M059J (cell line): ENCODE measurements around the gene ANO4. TPM values are rescaled to one million over a fixed set of nuclear protein-coding genes. Genes with fewer than 3 reads are reported as not detected.

Source experiments
- DNase-seq: peaks from one replicate; pipeline ENCODE4 v3.0.0-alpha.2; 2012; ENCODE audit warnings: low read depth
- total RNA-seq: library from RNA; depleted of rRNA; stranded (reverse); fragments of >200 nt; shearing (Covaris generic); gene quantifications from 2 replicates; pipeline ENCODE4 v1.2.3, GENCODE V29; 2014; rRNA removed

ANO4 gene
- total RNA-seq = 0.07 and 0.69 TPM in 2 replicates

- peak; percentile 39 for DNase-seq
These were observed at the start of gene ANO4 for GRCh38 chr12:100794441-100795173. Gene ANO4 (plus strand): TSS chr12:100794776. CDS start chr12:100901786, 107,010 bp downstream.

GRCh38 chr12:100745378-100746071, 49.1 kb upstream of the ANO4 start:
- no peak for DNase-seq

DNA sequence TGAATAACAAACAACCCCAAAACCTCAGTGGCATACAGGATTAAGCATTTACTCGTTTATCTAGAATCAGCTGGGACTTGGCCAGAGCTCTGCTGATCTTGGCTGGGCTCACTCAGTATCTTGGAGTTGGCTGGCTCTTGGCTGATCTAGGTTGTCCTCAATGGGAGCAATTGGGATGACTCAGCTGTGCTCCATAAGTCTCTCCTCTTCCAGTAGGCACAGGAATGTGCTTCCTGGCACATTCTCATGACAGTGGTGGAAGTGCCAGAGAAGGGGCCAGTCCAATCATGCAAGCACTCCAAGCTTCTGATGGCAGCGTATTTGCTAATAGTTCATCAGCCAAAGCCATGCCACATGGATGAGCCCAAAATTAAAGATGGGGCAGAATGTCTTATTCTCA, 41.7 kb upstream of the ANO4 start:
- no peak for DNase-seq

GRCh38 chr12:100753837-100754236, 40.7 kb upstream of the ANO4 start:
- no peak for DNase-seq

DNA sequence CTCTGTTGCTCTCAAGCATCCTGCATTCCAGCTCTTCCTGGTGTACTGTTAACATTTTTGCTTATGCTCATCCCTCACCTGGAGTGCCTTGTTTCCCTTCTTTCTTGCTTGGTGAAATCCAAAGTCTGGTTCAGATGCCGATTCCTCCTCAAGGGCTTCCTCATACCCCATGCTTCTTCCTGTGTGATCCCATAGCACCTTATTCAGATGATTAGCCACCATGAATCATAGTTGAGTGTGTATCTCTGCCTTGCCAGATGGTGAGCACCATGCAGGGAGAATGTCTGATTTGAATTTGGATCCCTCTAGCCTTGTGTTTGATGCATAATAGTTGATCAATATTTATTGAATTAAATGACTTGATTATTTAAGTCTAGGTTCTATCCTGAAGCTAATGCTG, 39.4 kb upstream of the ANO4 start:
- DNase-seq = no peak

- no peak for DNase-seq
These were observed 36.5 kb upstream of the ANO4 start for GRCh38 chr12:100758083-100758482.

DNA sequence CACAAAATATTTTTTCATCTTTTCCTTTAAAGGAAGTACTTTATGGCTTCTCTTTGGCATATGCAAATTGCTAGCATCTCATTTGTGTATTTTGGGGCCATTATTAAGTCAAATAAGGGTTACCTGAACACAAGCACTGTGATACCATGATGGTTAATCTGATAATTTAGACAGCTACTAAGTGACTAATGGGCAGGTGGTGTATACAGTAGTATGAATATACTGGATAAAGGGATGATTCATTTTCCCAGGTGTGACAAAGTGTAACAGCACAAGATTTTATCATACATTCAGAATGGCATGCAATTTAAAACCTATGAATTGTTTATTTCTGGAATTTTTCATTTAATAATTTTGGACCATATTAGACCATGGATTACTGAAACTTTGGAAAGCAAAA, 27.2 kb upstream of the ANO4 start:
- no peak for DNase-seq

- DNase-seq = no peak
These were observed 26.6 kb upstream of the ANO4 start for GRCh38 chr12:100767950-100768349.

DNA sequence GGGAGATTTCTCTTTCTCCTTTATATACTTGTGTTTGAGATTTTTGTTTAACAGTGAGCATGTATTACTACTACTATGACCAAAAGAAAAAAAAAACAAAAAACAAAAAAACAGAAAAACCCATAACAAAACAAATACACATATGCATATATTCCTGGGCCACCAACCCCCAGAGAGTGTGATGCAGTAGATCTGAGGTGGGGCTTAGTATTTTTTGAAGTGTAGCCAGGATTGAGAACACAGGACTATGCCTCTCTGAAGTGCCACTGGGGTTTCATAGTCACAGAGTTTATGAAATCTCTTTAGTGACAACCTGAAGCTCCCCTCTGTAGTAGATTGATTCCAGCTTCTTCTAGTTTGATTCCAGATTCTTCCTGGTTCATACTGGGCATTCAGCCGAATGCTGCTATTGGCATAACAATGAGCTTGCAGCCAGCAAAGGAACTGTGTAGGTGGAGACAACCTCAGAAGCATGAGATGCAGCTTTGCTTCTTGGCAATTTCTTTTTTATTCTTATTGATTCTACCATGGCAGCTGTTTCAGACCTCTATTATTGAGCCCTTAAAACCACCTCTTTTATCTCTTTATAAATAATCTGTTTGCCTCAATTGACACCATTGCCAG, 15.5 kb upstream of the ANO4 start:
- DNase-seq = no peak

DNA sequence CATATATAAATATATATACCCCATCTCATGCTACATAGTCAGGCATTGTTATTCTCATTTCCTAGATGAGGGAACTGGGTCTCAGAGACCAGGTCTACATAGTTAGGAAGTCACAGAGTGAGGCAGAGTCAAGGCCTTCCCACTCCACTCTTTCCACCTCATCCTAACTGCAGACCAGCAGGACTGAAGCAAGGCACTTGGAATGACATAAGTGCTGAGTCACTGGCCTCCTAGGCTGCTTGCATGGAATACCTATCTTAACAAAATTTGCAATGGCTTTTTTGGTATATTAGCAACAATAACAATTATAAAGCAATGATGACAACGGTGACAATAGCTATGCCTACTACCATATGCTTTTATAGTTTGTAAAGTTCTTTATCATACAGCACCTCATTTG, 5.4 kb upstream of the ANO4 start:
- peak; percentile 57 for DNase-seq

GRCh38 chr12:100789975-100790374, 4.6 kb upstream of the ANO4 start:
- no peak for DNase-seq

DNA sequence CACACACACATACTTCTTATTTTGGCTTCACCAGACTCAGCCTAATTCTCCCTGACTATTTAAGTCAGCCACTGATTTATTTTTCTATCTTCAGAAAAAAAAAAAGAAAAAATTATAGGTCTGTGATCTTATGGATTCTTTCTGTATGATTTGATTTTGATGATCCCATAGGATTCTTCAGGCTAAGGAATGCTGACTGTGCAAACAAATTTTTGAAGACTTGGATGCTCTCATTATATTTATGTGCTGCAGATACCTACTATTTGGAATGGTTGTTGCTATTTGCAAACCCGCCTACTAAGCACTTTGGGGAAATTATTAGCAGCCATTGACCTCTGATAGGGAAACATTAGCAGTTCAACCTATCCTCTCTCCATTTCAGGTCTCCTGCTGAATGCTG, 4.0 kb upstream of the ANO4 start:
- no peak for DNase-seq

- peak; percentile 68 for DNase-seq
These were observed 1.4 kb upstream of the ANO4 start for GRCh38 chr12:100793182-100793581.

DNA sequence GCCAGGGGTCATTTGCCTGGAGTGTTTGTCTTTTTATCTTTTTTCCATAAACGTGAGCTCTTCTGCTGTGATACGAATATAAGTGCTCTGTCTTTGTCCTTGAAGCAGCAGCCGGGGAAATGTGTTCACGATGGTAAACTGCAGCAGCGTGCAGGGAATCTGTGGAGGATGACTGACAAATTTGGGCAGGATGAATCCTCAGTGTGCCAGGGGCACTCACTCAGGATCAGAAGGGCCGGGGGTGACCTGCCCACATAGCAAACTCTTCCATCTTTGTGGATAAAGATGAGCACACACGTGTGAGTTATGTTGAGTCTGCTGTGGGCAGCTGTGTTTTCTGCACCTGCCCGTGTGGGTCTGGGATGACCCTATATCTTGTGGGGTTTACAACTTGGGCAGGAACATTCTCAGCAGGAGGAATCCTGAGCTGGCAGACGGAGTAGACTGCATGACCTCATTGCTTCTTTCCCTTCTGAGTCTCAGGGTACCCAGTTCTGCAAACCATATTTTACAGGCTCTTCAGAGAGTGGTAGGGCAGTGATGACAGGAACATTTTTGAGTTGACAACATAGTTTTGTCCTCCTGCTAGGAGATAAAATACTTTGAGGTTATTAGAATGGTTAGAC, 711 bp downstream of the ANO4 start:
- peak; percentile 4 for DNase-seq

- no peak for DNase-seq
These were observed 1.2 kb downstream of the ANO4 start for GRCh38 chr12:100795800-100796179.

DNA sequence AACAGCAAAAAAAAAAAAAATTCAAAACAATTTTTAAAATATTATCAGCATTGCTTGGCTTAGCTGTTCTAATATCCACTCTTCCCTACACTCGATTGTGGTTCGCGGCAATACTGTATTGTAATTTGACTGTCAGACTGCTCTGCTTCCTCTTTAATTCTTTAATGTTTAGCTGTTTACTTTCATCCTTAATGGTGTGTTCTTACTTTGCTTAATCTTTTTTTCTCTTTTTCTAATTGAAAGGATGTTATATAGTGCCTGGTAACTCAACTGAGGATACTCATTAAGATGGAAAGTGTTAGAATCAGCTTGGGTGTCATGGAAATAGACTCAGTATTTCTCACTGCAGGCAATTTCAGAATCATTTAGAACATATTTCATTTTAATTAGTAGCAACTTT, 2.0 kb downstream of the ANO4 start:
- DNase-seq = no peak

DNA sequence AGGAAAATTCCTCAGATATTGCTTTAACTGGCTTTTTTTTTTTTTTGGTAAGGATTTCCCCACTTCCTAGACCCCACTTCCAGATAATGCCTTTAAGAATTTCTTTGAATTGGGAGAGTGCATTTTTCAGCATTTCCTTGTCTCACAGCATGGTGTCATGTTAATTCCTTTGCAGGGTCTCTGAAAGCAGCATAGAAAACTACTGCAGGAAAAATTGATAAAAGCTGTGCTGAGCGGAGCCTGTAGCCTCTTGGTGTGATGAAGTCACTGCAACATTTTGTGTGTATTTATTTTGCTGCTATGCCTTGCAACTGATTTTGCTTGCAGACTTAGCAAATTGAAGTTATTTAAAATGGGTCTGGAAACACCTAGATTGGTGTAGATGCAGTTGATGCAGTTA, 2.7 kb downstream of the ANO4 start:
- no peak for DNase-seq

DNA sequence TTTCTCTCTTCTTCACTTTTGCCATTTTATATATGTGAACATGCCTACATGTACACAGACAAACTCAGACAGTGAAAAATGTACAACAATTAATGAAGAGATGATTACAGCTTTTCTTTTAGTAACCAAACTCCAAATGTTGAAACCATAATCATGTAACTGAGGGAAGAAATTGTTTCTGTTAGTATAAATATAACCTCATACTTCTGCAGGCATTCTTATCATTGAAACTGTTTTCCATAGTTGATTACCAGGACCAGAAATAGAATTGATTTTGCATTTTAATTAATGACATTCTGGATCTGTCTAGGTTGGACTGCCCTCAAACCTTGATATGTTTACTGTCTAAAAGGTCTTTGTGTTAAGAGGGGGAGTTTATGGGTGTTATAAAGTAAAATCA, 3.2 kb downstream of the ANO4 start:
- DNase-seq = no peak

GRCh38 chr12:100798286-100799160, 3.9 kb downstream of the ANO4 start:
- no peak for DNase-seq

DNA sequence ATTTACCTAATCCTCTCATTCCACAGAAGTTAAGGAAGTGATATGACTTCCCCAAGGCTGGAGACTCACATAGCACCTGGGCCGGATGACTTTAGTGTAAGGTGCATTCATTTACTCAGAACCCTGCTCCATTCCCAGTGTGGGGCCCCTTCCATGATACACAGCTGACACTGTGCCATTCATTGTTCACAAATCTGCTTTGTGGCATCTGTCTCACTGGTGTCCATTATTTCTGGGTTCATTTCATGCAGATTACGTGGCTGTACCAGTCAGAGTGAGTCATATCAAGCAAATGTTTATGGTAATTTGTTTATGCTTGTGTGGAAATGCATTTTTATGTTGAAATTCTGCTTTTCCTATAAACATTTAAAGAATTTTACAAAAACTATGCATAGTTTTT, 5.2 kb downstream of the ANO4 start:
- DNase-seq = peak; percentile 69

DNA sequence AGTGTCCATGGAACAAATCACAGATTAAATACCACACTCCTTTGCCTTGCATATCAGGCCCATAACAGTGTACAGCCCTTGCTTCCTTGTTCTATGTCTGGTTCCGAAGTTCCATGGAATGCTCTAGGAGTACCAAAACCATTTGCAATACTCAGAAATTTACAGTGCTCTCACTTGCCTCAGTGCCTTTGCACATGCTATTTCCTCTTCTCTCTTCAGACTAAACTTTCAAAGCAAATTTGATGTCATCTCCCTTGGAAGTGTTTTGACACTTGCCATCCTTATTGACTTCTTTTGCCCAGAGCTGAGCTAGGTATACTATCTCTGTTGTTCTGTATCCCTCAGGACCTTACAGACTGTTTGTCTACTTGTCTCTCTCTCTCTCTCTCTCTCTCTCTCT, 6.1 kb downstream of the ANO4 start:
- DNase-seq = no peak

DNA sequence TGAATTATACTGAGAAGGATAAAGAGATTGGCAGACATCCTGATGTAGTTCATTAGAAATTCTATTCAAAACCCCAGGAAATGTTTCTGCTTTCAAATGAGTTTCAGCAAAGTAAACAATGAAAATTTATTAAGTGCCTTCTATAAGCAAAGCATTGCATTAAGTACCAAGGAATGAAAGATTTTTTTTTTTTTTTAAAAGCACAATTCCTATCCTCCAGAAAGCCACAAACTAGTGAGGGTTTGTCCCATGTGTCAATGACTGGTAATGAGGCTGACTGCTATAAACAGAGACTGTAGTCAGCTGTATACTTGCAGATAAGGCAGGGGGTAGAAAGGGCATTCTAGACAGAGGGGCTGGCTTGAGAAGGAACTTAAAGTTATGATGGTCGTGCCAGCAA, 6.7 kb downstream of the ANO4 start:
- peak; percentile 46 for DNase-seq
